ENCODE data around the gene COLEC12. TPM values are rescaled to one million over a fixed set of nuclear protein-coding genes. Genes with fewer than 3 reads are reported as not detected.

COLEC12 gene
- total and polyA plus RNA-seq, 9 donors, result 0.78 to 20.7 (median 5.9) TPM

DNA sequence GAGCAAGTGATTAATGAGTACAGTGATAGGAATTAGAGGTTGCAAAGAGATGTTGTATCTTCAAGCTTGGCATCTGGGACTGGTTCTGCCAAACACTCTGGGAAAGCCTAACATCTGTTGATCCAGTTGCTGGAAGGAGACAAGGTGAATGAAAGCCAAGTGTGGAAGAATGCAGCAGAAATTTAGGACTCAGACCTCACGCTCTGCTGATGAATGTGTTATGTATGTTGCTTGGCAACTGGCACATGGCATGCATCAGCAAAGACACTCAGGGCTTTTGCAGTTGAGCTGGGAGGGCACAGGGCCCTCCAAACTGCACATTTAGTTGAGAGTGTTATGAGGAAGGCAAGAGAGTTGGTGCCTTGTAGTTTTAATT, 105.5 kb downstream of the COLEC12 start:
- 9 to 24% (median 16%) methylated on average over 1 of the region's 1 CpG for WGBS, 3 donors
- Histone ChIP-seq H3K9me3 (no peaks in the 10 kb centered on the region), H3K4me1 (ENCODE audit: insufficient read depth) (no peaks in the 10 kb centered on the region), H3K4me3 (no peak overlapping the region), H3K27ac (no peak overlapping the region), H3K27me3 (no peaks in the 10 kb centered on the region), H3K36me3 (no peaks in the 10 kb centered on the region)
- TF ChIP-seq, protein P1, sequence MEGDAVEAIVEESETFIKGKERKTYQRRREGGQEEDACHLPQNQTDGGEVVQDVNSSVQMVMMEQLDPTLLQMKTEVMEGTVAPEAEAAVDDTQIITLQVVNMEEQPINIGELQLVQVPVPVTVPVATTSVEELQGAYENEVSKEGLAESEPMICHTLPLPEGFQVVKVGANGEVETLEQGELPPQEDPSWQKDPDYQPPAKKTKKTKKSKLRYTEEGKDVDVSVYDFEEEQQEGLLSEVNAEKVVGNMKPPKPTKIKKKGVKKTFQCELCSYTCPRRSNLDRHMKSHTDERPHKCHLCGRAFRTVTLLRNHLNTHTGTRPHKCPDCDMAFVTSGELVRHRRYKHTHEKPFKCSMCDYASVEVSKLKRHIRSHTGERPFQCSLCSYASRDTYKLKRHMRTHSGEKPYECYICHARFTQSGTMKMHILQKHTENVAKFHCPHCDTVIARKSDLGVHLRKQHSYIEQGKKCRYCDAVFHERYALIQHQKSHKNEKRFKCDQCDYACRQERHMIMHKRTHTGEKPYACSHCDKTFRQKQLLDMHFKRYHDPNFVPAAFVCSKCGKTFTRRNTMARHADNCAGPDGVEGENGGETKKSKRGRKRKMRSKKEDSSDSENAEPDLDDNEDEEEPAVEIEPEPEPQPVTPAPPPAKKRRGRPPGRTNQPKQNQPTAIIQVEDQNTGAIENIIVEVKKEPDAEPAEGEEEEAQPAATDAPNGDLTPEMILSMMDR (IDR thresholded peaks at IDR 0.05), result no peak
- TF ChIP-seq EP300 (IDR thresholded peaks at IDR 0.05), result no peak
- no peak for TF ChIP-seq POLR2A (IDR thresholded peaks at IDR 0.05)
- no peak for DNase-seq
- intact Hi-C loops (cut with DNase I), result no loop called here

DNA sequence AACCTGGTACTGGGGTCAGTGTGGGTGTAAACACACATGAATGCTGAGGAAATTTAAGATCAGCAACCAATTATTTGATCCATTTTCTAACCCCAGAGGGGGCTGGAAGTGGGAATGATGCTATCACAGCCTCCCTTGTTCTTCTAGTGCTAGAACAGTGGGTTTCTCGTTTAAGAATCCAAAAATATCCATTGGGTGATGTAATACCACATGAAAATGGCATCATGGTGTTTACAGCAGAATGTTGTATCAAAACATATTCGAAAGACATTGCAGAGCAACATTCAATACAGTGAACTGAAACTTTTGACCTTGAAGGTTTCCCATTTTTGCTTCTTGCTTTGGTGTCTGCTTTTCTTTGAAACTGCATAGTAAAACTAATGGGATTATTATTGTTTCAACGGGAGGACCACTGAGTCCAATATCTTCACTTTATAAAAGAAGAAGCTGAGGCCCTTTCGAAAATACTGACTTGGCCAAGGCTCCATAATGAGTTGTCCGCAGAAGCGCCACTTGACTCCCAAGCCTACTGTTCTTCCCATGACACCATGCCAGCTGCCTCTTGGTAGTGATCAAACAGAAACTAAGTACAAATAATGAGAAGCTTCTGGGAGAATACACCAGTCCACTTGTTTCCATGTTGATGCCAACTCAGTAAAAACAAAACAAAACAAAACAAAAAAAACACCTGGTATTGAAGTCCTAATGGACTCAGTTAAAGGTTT, 106.1 kb downstream of the COLEC12 start:
- Histone ChIP-seq H3K27ac (no peak overlapping the region), H3K9me3 (no peaks in the 10 kb centered on the region), H3K4me3 (no peak overlapping the region), H3K27me3 (no peaks in the 10 kb centered on the region), H3K36me3 (no peaks in the 10 kb centered on the region), H3K4me1 (ENCODE audit: insufficient read depth) (no peaks in the 10 kb centered on the region)
- 76 to 85% (median 84%) methylated on average over 6 of the region's 6 CpGs for WGBS, 3 donors
- no peak for DNase-seq
- intact Hi-C loops (cut with DNase I), result no loop called here
- TF ChIP-seq POLR2A (IDR thresholded peaks at IDR 0.05) (no peak), EP300 (IDR thresholded peaks at IDR 0.05) (no peak)
- TF ChIP-seq, protein P1 (IDR thresholded peaks at IDR 0.05), result no peak

DNA sequence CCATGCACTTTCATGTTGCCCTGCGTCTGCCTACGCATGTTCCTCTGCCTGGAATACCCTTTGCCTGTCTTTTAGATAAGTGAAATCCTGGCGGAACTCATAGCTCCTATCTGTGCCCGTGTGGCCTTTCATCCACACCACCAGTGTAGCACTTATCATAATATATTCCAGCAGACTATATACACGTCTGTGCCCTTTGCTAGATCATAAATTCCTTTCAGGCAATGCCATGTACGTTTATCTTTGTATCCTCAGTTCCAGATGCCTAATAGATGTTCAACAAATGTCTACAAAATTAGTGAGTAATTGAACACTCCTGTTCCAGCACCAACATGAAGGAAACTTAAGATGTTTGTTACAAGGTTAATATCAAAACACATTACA, 106.9 kb downstream of the COLEC12 start:
- H3K9me3 ChIP-seq, result no peaks in the 10 kb centered on the region
- intact Hi-C loops (cut with DNase I), result no loop called here
- no peak overlapping the region for H3K27ac ChIP-seq
- no peak for TF ChIP-seq POLR2A (IDR thresholded peaks at IDR 0.05)
- TF ChIP-seq, protein P1 (IDR thresholded peaks at IDR 0.05), result no peak
- TF ChIP-seq EP300 (IDR thresholded peaks at IDR 0.05), result no peak
- DNase-seq, result no peak
- no peaks in the 10 kb centered on the region for H3K36me3 ChIP-seq
- H3K27me3 ChIP-seq, result no peaks in the 10 kb centered on the region
- WGBS, 3 donors, result 77 to 85% (median 82%) methylated on average over 6 of the region's 6 CpGs
- H3K4me3 ChIP-seq, result no peak overlapping the region
- no peaks in the 10 kb centered on the region for H3K4me1 ChIP-seq (ENCODE audit: insufficient read depth)

DNA sequence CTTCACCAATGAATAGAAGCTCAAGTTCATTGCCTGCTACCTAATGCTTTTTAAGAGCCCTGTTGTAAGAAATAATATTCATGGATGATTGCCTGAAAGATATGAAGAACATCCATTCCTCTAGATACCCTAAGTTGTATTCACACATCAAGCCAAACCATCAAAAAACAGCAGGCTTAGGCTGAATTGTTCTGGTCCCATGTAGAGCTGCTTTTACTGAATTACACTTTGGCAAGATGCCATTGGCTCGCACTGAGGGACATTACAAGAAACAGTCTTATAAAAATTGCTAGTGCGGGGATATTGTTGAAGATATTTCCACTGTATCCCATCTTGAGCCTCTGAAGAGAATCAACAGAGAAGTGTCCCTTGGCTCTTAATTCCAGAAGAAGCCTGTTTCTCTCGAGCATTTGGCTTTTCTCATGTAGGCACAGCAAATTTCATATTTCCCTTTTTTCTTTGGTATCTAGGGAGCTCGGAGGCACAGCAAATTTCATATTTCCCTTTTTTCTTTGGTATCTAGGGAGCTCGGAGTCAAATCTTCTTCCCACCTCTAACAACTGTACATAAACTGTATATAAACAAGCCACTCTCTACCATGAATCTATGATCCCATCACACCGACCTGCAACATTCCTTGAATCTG, 107.5 kb downstream of the COLEC12 start:
- WGBS, 3 donors, result 75 to 87% (median 83%) methylated on average over 6 of the region's 6 CpGs
- Histone ChIP-seq H3K9me3 (no peaks in the 10 kb centered on the region), H3K27me3 (no peaks in the 10 kb centered on the region), H3K4me3 (no peak overlapping the region), H3K27ac (no peak overlapping the region), H3K4me1 (ENCODE audit: insufficient read depth) (no peaks in the 10 kb centered on the region), H3K36me3 (no peaks in the 10 kb centered on the region)
- no peak for DNase-seq
- intact Hi-C loops (cut with DNase I), result no loop called here
- no peak for TF ChIP-seq POLR2A (IDR thresholded peaks at IDR 0.05)
- TF ChIP-seq EP300 (IDR thresholded peaks at IDR 0.05), result no peak
- TF ChIP-seq, protein P1 (IDR thresholded peaks at IDR 0.05), result no peak
